Liver (tissue), 3 donors: Measurements from ENCODE around the gene CCDC9B.

Experiments used
- ATF3 ChIP-seq: IDR thresholded peaks from 2 replicates; pipeline ENCODE4 v1.6.1; 2016; ENCODE audit warnings: antibody characterized with exemption
- CTCF ChIP-seq: fragments of 150-350 bp; IDR thresholded peaks from 2 replicates; pipeline ENCODE4 v1.5.1; 2017; ENCODE audit warnings: improper control_type of control experiment, low read depth, low read length; ENCODE audit not compliant: missing input control
- EGR1 ChIP-seq, 2 donors: IDR thresholded peaks; 2 replicates each; pipeline ENCODE4 v1.6.1; 2016 to 2018; ENCODE audit warnings: antibody characterized with exemption in 2 of 2, low read depth in 2 of 2
- FOXA1 ChIP-seq: IDR thresholded peaks from 2 replicates; pipeline ENCODE4 v1.6.1; 2016; ENCODE audit warnings: antibody characterized with exemption
- GABPA ChIP-seq, 2 donors: IDR thresholded peaks in 1 of 2; conservative IDR thresholded peaks in 1 of 2; 2 replicates each; pipeline ENCODE4 v1.6.1; 2016; ENCODE audit warnings: antibody characterized with exemption in 2 of 2, mild to moderate bottlenecking in 1 of 2, moderate library complexity in 1 of 2
- HNF4A ChIP-seq, 2 donors: conservative IDR thresholded peaks; 2 replicates each; pipeline ENCODE4 v1.6.1; 2016; ENCODE audit warnings: antibody characterized with exemption in 2 of 2, mild to moderate bottlenecking in 2 of 2
- JUND ChIP-seq, 2 donors: IDR thresholded peaks; 2 replicates each; pipeline ENCODE4 v1.6.1; 2016; ENCODE audit warnings: antibody characterized with exemption in 2 of 2
- MAX ChIP-seq: IDR thresholded peaks from 2 replicates; pipeline ENCODE4 v1.6.1; 2016; ENCODE audit warnings: antibody characterized with exemption
- RAD21 ChIP-seq, 2 donors: IDR thresholded peaks; 2 replicates each; pipeline ENCODE4 v1.6.1; 2016; ENCODE audit warnings: antibody characterized with exemption in 2 of 2, mild to moderate bottlenecking in 2 of 2
- REST ChIP-seq: IDR thresholded peaks from 2 replicates; pipeline ENCODE4 v1.6.1; 2016; ENCODE audit warnings: antibody characterized with exemption, mild to moderate bottlenecking
- RXRA ChIP-seq, 2 donors: IDR thresholded peaks; 2 replicates each; pipeline ENCODE4 v1.6.1; 2017 to 2018; ENCODE audit warnings: antibody characterized with exemption in 2 of 2, mild to moderate bottlenecking in 1 of 2
- SP1 ChIP-seq: IDR thresholded peaks from 2 replicates; pipeline ENCODE4 v1.6.1; 2018; ENCODE audit warnings: antibody characterized with exemption, mild to moderate bottlenecking
- YY1 ChIP-seq: IDR thresholded peaks from 2 replicates; pipeline ENCODE4 v1.6.1; 2016; ENCODE audit warnings: antibody characterized with exemption, mild to moderate bottlenecking
- ZBTB33 ChIP-seq: IDR thresholded peaks from 2 replicates; pipeline ENCODE4 v1.6.1; 2016; ENCODE audit warnings: antibody characterized with exemption
- donor health status: healthy.
- donor health status: healthy.

DNA sequence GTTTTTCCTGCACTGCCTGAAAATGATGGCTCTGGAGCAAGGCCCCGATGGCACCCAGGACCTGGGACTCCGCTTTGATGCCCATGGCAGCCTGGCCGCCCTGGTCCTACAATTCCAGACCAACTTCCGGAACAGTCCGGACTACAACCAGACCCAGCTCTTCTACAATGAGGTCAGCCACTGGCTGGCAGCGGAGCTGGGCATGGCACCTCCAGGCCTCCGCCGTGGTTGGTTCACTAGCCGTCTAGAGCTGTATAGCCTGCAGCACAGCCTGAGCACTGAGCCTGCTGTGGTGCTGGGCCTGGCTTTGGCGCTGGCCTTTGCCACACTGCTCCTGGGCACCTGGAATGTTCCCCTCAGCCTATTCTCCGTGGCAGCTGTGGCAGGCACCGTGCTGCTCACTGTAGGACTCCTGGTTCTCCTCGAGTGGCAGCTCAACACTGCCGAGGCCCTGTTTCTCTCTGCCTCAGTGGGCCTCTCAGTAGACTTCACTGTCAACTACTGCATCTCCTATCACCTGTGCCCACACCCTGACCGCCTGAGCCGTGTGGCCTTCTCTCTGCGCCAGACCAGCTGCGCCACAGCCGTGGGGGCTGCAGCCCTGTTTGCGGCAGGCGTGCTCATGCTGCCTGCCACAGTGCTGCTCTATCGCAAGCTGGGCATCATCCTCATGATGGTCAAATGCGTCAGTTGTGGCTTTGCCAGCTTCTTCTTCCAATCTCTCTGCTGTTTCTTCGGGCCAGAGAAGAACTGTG is 28.2 kb upstream of the CCDC9B start:
- TF ChIP-seq CTCF (no peak), SP1 (no peak), ATF3 (no peak), FOXA1 (no peak), ZBTB33 (no peak), JUND (IDR thresholded peaks at IDR 0.05) (no peak), RAD21 (IDR thresholded peaks at IDR 0.05) (no peak), HNF4A (conservative IDR thresholded peaks at IDR 0.05) (no peak), EGR1 (IDR thresholded peaks at IDR 0.05; ENCODE audit: low read depth in 2 of 2) (no peak), RXRA (IDR thresholded peaks at IDR 0.05) (no peak), REST (no peak), YY1 (no peak), GABPA (IDR thresholded peaks at IDR 0.05 in 1 of 2, conservative IDR thresholded peaks at IDR 0.05 in 1 of 2) (no peak), MAX (no peak)
